Measurements from ENCODE around the gene LOXL1. TPM values are rescaled to one million over a fixed set of nuclear protein-coding genes. Genes with fewer than 3 reads are reported as not detected.

LOXL1 gene
- total and polyA plus RNA-seq, 10 of the 15 experiments (the other 5 are each of a cell fraction or from before 2014, with no cell fraction given): 0.07 to 0.15 TPM; not detected in 8

- TF ChIP-seq SIX5 (IDR thresholded peaks at IDR 0.05; ENCODE audit: low read depth, low read length, severe bottlenecking): no peak
- no peak for TF ChIP-seq GABPA (IDR thresholded peaks at IDR 0.05; ENCODE audit: low read depth)
- TF ChIP-seq SMARCA5 (IDR thresholded peaks at IDR 0.05): no peak
- no peak for TF ChIP-seq MXI1 (IDR thresholded peaks at IDR 0.05; ENCODE audit: low read depth, low read length)
- no peak for TF ChIP-seq HDAC6 (IDR thresholded peaks at IDR 0.05; ENCODE audit: unreplicated experiment)
- peak in 1 of 2 experiments; percentile 21; a peak in 1 of 4 replicates for TF ChIP-seq BHLHE40 (IDR thresholded peaks at IDR 0.05; ENCODE audit: borderline replicate concordance in 1 of 2, low read depth in 2 of 2, low read length in 1 of 2)
- no peak for TF ChIP-seq RAD51 (IDR thresholded peaks at IDR 0.05)
- no peak for TF ChIP-seq PRDM15 (CRISPR knock-in tag; IDR thresholded peaks at IDR 0.05)
- TF ChIP-seq NFXL1 (IDR thresholded peaks at IDR 0.05; ENCODE audit: borderline replicate concordance): no peak
- TF ChIP-seq NFIC (IDR thresholded peaks at IDR 0.05; ENCODE audit: low read depth, low read length): no peak
- no peak for TF ChIP-seq KDM1A (IDR thresholded peaks at IDR 0.05; ENCODE audit: borderline replicate concordance)
- TF ChIP-seq CBX5 (IDR thresholded peaks at IDR 0.05; ENCODE audit: low read depth): no peak
- TF ChIP-seq POLR2AphosphoS2 (IDR thresholded peaks at IDR 0.05; ENCODE audit: low read depth, low read length): no peak
- no peak for TF ChIP-seq MTA3 (IDR thresholded peaks at IDR 0.05; ENCODE audit: borderline replicate concordance, low read length)
- TF ChIP-seq USF1 (IDR thresholded peaks at IDR 0.05; ENCODE audit: borderline replicate concordance, extremely low read length, insufficient read depth, low read depth, low read length): peak; percentile 60
- TF ChIP-seq NRF1 (conservative IDR thresholded peaks at IDR 0.05; ENCODE audit: low read depth, low read length): no peak
- ATAC-seq (no peak), DNase-seq (ENCODE audit: low read depth, low spot score) (no peak), FAIRE-seq (no peak)
- H3K9ac ChIP-seq (ENCODE audit: control insufficient read depth, insufficient read depth, low read length): no peak overlapping the region
- H3K27ac ChIP-seq (ENCODE audit: control insufficient read depth, insufficient read depth): no peak overlapping the region
- in situ Hi-C loops (cut with MboI): no loop called here
- no peaks in the 10 kb centered on the region; a peak in 1 of 4 replicates for H3K27me3 ChIP-seq (replicated peaks in 1 of 2; ENCODE audit: control insufficient read depth in 2 of 2, insufficient read depth in 2 of 2, low read length in 1 of 2)
- no peaks in the 10 kb centered on the region for H3K4me1 ChIP-seq (ENCODE audit: control insufficient read depth, insufficient read depth, low read length)
- no peaks in the 10 kb centered on the region for H3K36me3 ChIP-seq (ENCODE audit: control insufficient read depth in 2 of 2, insufficient read depth in 2 of 2, low read length in 1 of 2)
- no peak overlapping the region for H2AFZ ChIP-seq (ENCODE audit: control insufficient read depth, low read depth, low read length)
- CTCF ChIA-PET: interaction anchor here (1.1 to 1.4 kb wide), 2 partner anchors 11 to 17 kb away, joined by 5 to 6 read pairs; no protein-coding TSS in a partner anchor
- no peaks in the 10 kb centered on the region for H4K20me1 ChIP-seq (ENCODE audit: control insufficient read depth, insufficient read depth)
- BruUV-seq (replicated peaks): no TSS peak
- WGBS (ENCODE audit: insufficient coverage, insufficient replicate concordance, low lambda C conversion rate, missing lambda C conversion rate): 37% methylated on average over 27 of the region's 27 CpGs
- no peaks in the 10 kb centered on the region for H3K9me3 ChIP-seq (replicated peaks; ENCODE audit: control insufficient read depth, insufficient read depth, low read length)
- intact Hi-C loops (cut with micrococcal nuclease; ENCODE audit: unreplicated experiment): no loop called here
- POLR2A ChIA-PET: interaction anchor here (0.6 kb wide), 1 partner anchor 740 kb away, joined by 4 read pairs; no protein-coding TSS in a partner anchor
- SMC1A ChIA-PET (ENCODE audit: uncharacterized antibody, unreplicated experiment): no interaction called here
- H3K4me3 ChIP-seq: no peak overlapping the region
- no peaks in the 10 kb centered on the region for H3K79me2 ChIP-seq (ENCODE audit: control insufficient read depth, insufficient read depth, low read length)
- RAD21 ChIA-PET (ENCODE audit: unreplicated experiment): no interaction called here
- H3K4me2 ChIP-seq (ENCODE audit: control insufficient read depth, insufficient read depth): no peak overlapping the region
These were observed 28.2 kb downstream of the LOXL1 start for GRCh38 chr15:73954188-73955145.
